Coronary artery (tissue), 2 donors: Measurements from ENCODE around the gene TTC34.

ENCODE experiments used
- DNase-seq: peaks from one replicate; pipeline ENCODE4 v3.0.0-alpha.2; 2017; ENCODE audit warnings: low spot score
- H3K27ac ChIP-seq, 2 donors: fragments of 200-600 bp; sonication (generic); one replicate each; pipeline ENCODE4 v1.5.1; 2016 to 2019
- H3K4me3 ChIP-seq: fragments of 200-600 bp; sonication (generic); 2 replicates; pipeline ENCODE4 v1.5.1; 2016; ENCODE audit warnings: mild to moderate bottlenecking, moderate library complexity
- CTCF ChIP-seq: fragments of 200-600 bp; sonication (generic); IDR thresholded peaks from one replicate; pipeline ENCODE4 v1.5.1; 2019; ENCODE audit warnings: antibody characterized with exemption

TTC34 gene

GRCh38 chr1:2837823-2838222 lies 36.3 kb upstream of the TTC34 start:
- no peak for TF ChIP-seq CTCF
- Histone ChIP-seq H3K4me3 (no peak overlapping the region), H3K27ac (no peak overlapping the region)
- no peak for DNase-seq

- Histone ChIP-seq H3K27ac (no peak overlapping the region), H3K4me3 (no peak overlapping the region)
- no peak for TF ChIP-seq CTCF
- no peak for DNase-seq
Observed at GRCh38 chr1:2837316-2837715, 35.8 kb upstream of the TTC34 start.

GRCh38 chr1:2836333-2836970 lies 35.0 kb upstream of the TTC34 start:
- no peak for TF ChIP-seq CTCF
- no peak overlapping the region for H3K27ac ChIP-seq
- no peak for DNase-seq
- H3K4me3 ChIP-seq, result no peak overlapping the region

GRCh38 chr1:2835650-2836159 lies 34.2 kb upstream of the TTC34 start:
- Histone ChIP-seq H3K27ac (no peak overlapping the region), H3K4me3 (no peak overlapping the region)
- no peak for DNase-seq
- TF ChIP-seq CTCF, result no peak

- Histone ChIP-seq H3K4me3 (no peak overlapping the region), H3K27ac (no peak overlapping the region)
- DNase-seq, result no peak
- no peak for TF ChIP-seq CTCF
Observed at GRCh38 chr1:2834741-2835564, 33.5 kb upstream of the TTC34 start.

- DNase-seq, result no peak
- Histone ChIP-seq H3K4me3 (no peak overlapping the region), H3K27ac (no peak overlapping the region)
- TF ChIP-seq CTCF, result no peak
Observed at GRCh38 chr1:2834146-2834475, 32.6 kb upstream of the TTC34 start.
